Amniotic stem cell (primary cell): ENCODE measurements around the gene PRKN.

Experiments
- DNase-seq: peaks from one replicate; lab custom pipeline; 2025; lab: John Stamatoyannopoulos, UW

PRKN gene

DNA sequence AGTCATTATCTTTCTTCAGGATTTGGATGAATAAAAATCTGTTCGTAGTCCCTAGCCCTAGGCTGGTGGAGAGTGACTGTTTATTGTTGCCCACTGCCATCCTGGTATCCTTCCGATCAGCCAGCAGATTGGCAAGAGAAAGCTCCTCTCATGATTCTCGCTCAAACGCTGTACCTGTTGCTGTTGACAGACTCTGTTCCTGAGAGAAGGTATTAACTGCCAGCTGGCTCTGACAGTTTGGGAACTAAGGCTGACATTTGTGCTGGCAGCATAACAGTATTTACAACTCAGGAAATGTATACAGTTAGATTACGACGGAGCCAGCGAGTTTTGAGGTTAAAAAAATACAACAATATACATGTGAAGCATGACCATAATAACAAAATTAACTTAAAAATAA, 674.5 kb downstream of the PRKN start:
- no peak for DNase-seq

DNA sequence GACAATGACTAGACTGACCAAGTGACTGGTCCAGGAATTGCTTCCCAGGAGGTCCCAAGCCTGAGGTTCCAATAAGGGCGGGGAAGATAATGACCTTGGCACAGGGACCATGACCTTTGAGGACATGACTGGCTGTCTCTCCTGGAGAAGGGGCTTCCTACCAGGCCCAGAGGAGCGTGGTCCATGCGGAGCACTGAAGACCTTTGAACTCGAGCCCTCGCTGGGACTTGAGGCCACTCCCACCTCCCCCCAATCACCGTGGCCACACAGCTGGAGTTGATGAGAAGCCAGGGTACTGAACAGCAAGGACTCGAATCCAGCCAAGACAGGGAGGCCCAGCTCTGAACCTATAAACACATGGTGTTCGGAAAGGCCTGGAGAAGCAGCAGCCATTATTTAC, 677.0 kb downstream of the PRKN start:
- DNase-seq: no peak

DNA sequence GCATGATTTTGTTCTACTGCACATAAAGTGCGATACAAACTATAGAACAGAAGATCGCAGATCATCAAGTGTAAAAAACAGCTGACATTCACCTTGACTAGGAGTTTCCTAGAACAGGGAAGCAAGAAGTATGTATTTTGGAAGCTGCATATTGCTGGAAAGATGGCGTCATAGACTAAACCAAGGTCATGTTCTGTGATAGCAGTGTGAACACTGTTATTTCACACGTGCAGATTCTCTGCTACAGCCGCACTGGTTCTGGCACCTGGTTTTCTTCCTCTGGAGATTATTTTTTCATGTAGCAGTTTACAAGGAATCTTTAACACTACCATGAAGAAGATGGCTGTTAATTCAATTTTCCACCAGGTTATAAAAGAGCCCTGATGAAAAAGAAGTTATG, 681.2 kb downstream of the PRKN start:
- DNase-seq: no peak

GRCh38 chr6:162032620-162033019, 694.9 kb downstream of the PRKN start:
- DNase-seq: no peak

- DNase-seq: no peak
Measured at GRCh38 chr6:162029873-162030576, 697.5 kb downstream of the PRKN start.

GRCh38 chr6:162026843-162027242, 700.7 kb downstream of the PRKN start:
- DNase-seq: no peak

DNA sequence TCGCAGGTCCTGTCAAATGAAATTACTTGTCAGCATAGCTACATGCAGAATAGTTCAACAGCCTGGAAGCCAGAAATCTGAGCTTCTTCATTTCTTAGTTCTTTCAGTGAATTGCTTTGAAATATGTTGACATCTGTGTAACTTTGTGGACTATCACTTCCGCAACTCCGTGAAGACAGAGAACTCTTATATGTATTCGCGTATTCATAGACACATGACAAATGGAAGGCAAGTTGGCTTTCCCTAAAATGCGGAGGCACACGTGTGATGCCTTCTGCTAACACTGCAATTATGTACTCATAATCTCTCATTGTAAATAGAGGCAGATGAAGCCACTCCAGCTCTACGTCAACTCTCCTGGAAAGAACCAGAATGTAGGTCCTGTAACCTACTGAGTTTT, 701.5 kb downstream of the PRKN start:
- DNase-seq: no peak

- no peak for DNase-seq
Measured at GRCh38 chr6:162019349-162019748, 708.2 kb downstream of the PRKN start.

DNA sequence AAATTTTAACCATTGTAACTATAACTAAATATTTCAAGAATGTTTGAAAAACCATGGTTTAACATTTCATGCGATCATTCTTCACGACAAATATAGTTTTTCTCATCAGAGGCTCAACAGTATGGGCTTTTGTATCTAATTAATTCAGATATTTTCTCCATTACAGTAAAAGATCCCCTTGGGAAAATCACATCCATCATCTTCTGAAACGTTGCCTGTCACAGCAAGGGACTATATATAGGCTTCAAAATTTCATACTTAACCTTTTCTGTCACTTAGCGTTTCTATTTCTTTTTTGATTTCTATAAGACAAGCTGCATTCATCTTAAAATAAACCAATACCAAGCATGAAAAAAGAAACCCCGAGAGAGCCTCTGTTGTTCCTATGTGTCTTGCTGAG, 710.0 kb downstream of the PRKN start:
- no peak for DNase-seq

- no peak for DNase-seq
Measured at GRCh38 chr6:162014069-162014811, 713.3 kb downstream of the PRKN start.

DNA sequence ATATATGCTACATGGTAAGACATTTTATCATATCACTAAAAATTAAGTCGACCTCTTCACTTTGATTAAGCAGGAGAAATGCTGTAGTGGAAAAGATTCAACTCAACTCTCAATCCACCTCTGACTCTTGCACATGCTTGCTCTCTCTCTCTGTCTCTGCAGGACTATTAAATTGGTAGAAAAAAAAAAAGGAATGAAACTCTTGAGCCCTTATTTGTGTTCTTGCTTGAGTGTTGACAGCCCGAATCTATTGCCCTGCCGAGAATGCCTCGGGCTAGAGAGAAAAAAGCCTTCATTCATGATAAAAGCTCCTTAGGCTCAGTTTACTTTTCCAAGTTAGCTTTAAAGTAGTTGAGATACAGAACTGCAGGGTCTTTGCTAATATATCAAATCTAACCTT, 722.2 kb downstream of the PRKN start:
- no peak for DNase-seq

- DNase-seq: no peak
Measured at GRCh38 chr6:161996783-161997182, 730.8 kb downstream of the PRKN start.

- no peak for DNase-seq
Measured at GRCh38 chr6:161985876-161986423, 741.6 kb downstream of the PRKN start.

DNA sequence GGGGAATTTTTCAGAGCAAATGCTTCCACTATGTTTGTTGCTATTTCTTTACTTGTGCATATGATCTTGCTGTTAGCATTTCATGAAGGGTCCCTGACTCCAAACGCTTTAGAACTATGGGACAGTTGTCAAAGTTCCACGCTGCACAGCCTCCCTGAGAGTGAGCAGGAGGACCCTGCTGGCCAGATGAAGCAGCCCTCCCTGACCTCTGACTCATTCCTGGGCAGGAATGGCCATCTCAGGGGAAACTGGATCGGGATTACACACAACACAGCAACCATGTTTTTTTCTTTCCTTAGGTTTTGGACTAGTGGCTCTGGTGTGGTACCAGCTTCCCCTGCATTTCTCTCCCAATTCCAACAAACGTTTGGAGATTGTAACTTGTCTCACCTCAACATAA, 742.9 kb downstream of the PRKN start:
- DNase-seq: no peak

DNA sequence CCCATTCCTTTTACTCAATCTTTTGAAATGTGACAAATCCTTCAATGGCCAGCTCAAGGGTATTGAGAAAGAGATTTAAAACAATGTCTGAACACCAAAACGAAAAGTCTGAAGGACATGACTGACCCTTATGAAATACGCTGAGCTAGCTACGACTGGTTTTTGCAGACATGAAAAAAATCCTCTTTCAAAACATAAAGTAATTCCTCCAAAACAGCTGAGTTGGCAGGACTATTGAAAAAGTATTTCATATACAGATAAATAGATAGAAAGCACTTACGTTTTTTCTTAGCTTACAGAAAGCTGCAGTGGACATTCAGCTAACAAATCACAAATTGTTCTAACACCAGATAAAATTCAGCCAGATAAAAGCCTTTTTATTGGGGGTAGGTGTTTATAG, 751.0 kb downstream of the PRKN start:
- DNase-seq: no peak

DNA sequence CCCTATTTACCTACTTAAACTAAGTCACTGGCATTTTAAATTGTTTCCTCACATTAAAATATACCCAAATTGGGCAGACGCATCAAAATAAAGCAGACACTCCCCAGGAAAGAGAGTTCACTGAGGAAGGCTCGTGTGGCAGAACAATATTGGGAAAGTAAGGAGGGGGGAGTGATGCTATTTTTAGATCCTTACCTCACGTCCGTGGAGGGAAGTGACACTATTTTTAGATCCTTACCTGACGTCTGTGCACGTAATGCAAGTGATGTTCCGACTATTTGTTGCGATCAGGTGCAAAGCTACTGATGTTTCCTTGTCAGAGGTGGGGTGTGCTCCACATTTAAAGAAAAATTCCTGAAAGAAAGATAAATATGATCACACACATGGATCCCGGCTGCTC, 754.5 kb downstream of the PRKN start:
- DNase-seq: no peak

GRCh38 chr6:161971043-161971442, 756.5 kb downstream of the PRKN start:
- DNase-seq: no peak

GRCh38 chr6:161963634-161964234, 763.8 kb downstream of the PRKN start:
- DNase-seq: no peak

DNA sequence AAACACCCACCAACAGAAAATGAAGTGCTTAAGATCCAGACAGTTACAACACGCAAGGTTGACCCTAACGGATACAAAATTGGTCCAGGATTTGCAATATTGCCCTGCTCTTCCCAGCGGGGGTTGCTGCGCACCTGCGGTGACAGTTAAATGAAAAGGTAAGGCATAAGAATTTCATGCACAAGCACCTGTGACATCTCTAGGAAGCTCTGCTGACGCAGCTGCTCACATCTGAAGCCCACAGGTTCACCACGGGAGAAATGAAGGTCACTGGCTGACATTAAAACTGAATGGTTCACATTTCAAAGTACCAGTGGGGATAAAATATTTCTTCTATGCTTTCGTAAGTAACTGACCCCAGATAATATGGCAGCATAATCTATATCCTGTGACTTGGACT, 764.4 kb downstream of the PRKN start:
- no peak for DNase-seq

GRCh38 chr6:161961796-161962195, 765.8 kb downstream of the PRKN start:
- DNase-seq: no peak

GRCh38 chr6:161961046-161961445, 766.5 kb downstream of the PRKN start:
- DNase-seq: no peak

GRCh38 chr6:161959072-161959471, 768.5 kb downstream of the PRKN start:
- DNase-seq: no peak

DNA sequence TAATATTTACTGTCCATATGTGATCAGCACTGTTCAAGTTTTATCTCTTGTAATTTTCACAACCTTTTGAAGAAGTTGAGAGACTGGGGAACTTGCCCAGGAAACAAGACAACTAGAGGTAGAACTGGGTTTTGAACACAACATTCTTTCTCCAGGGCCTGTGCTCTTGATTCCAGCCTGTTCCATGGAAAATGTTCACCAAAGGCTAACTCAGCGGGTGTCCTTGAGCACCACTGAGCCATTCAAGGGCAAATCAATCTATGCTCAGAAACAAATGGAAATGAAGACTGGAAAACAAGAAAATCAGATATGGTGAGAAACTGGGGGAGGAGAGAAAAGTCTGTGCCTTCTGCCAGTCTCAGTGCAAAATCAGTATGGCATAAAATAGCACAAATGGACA, 771.5 kb downstream of the PRKN start:
- no peak for DNase-seq
